Measurements from ENCODE around the gene RPS6KA1. TPM values are rescaled to one million over a fixed set of nuclear protein-coding genes. Genes with fewer than 3 reads are reported as not detected.

The RPS6KA1 gene
- total and polyA plus RNA-seq, 2 of the 8 experiments (the other 6 are each of a cell fraction or from before 2014, with no cell fraction given): 44.3 to 55.0 TPM

GRCh38 chr1:26496861-26497260 is 32.7 kb upstream of the RPS6KA1 start:
- H3K18ac ChIP-seq (ENCODE audit: extremely low read depth, low read length): no peak overlapping the region
- no peak overlapping the region for H3K4me2 ChIP-seq (ENCODE audit: insufficient read depth in 1 of 2, low read depth in 2 of 2, low read length in 2 of 2)
- no peak overlapping the region for H4K5ac ChIP-seq (ENCODE audit: insufficient read length, low read depth, low read length)
- POLR2A ChIA-PET (ENCODE audit: partially characterized antibody): interaction anchor here (0.6 to 1.3 kb wide), 4 partner anchors 10 to 209 kb away, joined by 3 to 5 read pairs (median 3); no protein-coding TSS in a partner anchor
- no peak overlapping the region for H2BK5ac ChIP-seq (ENCODE audit: low read depth, low read length)
- no peaks in the 10 kb centered on the region for H3K36me3 ChIP-seq (ENCODE audit: control insufficient read depth in 2 of 4, insufficient read depth in 4 of 4, low read length in 3 of 4)
- H2BK20ac ChIP-seq (ENCODE audit: low read length): no peak overlapping the region
- FAIRE-seq (no peak), DNase-seq (ENCODE audit: low read depth in 1 of 2, low spot score in 2 of 2) (no peak)
- H4K91ac ChIP-seq (replicated peaks; ENCODE audit: insufficient read length, low read length): no peak overlapping the region
- H3K9me3 ChIP-seq (ENCODE audit: insufficient read depth in 2 of 2, low read depth in 1 of 2, low read length in 1 of 2): no peaks in the 10 kb centered on the region
- no peak overlapping the region; the same call in 1 of the 2 replicates for H4K8ac ChIP-seq (ENCODE audit: extremely low read depth, insufficient read depth, low read length)
- H3K79me1 ChIP-seq (ENCODE audit: low read depth, low read length): no peaks in the 10 kb centered on the region
- no peak overlapping the region for H3K4me3 ChIP-seq (ENCODE audit: extremely low read depth in 1 of 4, insufficient read depth in 2 of 4, low read depth in 3 of 4, low read length in 4 of 4)
- no peaks in the 10 kb centered on the region for H3K4me1 ChIP-seq (replicated peaks in 1 of 4; ENCODE audit: control insufficient read depth in 3 of 4, insufficient read depth in 4 of 4, low read length in 3 of 4)
- H2BK12ac ChIP-seq (ENCODE audit: low read depth, low read length): no peak overlapping the region
- H2BK15ac ChIP-seq (ENCODE audit: low read length): no peak overlapping the region
- peaks cover 10% of the 10 kb centered on the region; the same call in 1 of the 2 replicates for H3K23me2 ChIP-seq (ENCODE audit: low read depth, low read length)
- no peaks in the 10 kb centered on the region for H3K27me3 ChIP-seq (replicated peaks in 1 of 4; ENCODE audit: control insufficient read depth in 3 of 4, extremely low read depth in 1 of 4, insufficient read depth in 3 of 4, low read length in 3 of 4)
- no peak overlapping the region for H3K14ac ChIP-seq (ENCODE audit: insufficient read length)
- TF ChIP-seq TBP (IDR thresholded peaks at IDR 0.05; ENCODE audit: low read depth, low read length) (no peak), SIN3A (conservative IDR thresholded peaks at IDR 0.05 in 1 of 2, IDR thresholded peaks at IDR 0.05 in 1 of 2; ENCODE audit: low read depth in 1 of 2, low read length in 2 of 2) (no peak), CBX8 (IDR thresholded peaks at IDR 0.05; ENCODE audit: borderline replicate concordance, low read depth, low read length) (no peak), BACH1 (IDR thresholded peaks at IDR 0.05; ENCODE audit: low read length) (no peak), CREB1 (IDR thresholded peaks at IDR 0.05) (no peak), JUN (IDR thresholded peaks at IDR 0.05; ENCODE audit: low read depth, low read length) (no peak), HDAC2 (IDR thresholded peaks at IDR 0.05; ENCODE audit: borderline replicate concordance in 1 of 2, low read depth in 2 of 2, low read length in 2 of 2) (no peak), EP300 (IDR thresholded peaks at IDR 0.05; ENCODE audit: borderline replicate concordance in 1 of 2, low read depth in 2 of 2, low read length in 2 of 2) (no peak), EGR1 (IDR thresholded peaks at IDR 0.05; ENCODE audit: borderline replicate concordance, low read depth, low read length) (no peak), RAD21 (IDR thresholded peaks at IDR 0.05 in 1 of 2, conservative IDR thresholded peaks at IDR 0.05 in 1 of 2; ENCODE audit: low read depth in 2 of 2, low read length in 2 of 2) (no peak), SP2 (IDR thresholded peaks at IDR 0.05; ENCODE audit: low read length) (no peak)
- H3K4ac ChIP-seq (replicated peaks; ENCODE audit: insufficient read length, low read depth, low read length): no peak overlapping the region
- H2BK120ac ChIP-seq (replicated peaks; ENCODE audit: low read depth, low read length): no peak overlapping the region
- no peak overlapping the region for H2AFZ ChIP-seq (ENCODE audit: low read length)
- H3K56ac ChIP-seq (replicated peaks; ENCODE audit: insufficient read length, low read depth, low read length): no peak overlapping the region
- no peak overlapping the region for H2AK5ac ChIP-seq (ENCODE audit: low read depth, low read length)
- H3K27ac ChIP-seq (ENCODE audit: low read depth, low read length): no peak overlapping the region
- H3K9ac ChIP-seq (replicated peaks in 1 of 4; ENCODE audit: extremely low read depth in 1 of 4, low read depth in 3 of 4, low read length in 3 of 4): no peak overlapping the region
- no peaks in the 10 kb centered on the region for H3K79me2 ChIP-seq (ENCODE audit: control insufficient read depth in 1 of 2, insufficient read depth in 2 of 2, low read length in 2 of 2)
- CTCF ChIA-PET (ENCODE audit: partially characterized antibody): interaction anchor here (1.1 to 1.2 kb wide), 3 partner anchors 34 to 336 kb away, joined by 3 to 4 read pairs (median 3); no protein-coding TSS in a partner anchor
- no peaks in the 10 kb centered on the region for H4K20me1 ChIP-seq (replicated peaks in 1 of 2; ENCODE audit: control insufficient read depth in 1 of 2, insufficient read depth in 2 of 2, low read length in 2 of 2)
- WGBS, 2 experiments (ENCODE audit: extremely low coverage in 1 of 2, insufficient coverage in 1 of 2, insufficient read length in 1 of 2, insufficient replicate concordance in 2 of 2, low coverage in 1 of 2, low lambda C conversion rate in 2 of 2, missing lambda C conversion rate in 1 of 2): 90% methylated on average over 4 of the region's 4 CpGs; no CpG with 5 or more reads in 1 of the 2 experiments
- no peak overlapping the region for H3K23ac ChIP-seq (ENCODE audit: insufficient read length)

Measured in H1 (cell line).